ENCODE data around the gene TPM1.

DNA sequence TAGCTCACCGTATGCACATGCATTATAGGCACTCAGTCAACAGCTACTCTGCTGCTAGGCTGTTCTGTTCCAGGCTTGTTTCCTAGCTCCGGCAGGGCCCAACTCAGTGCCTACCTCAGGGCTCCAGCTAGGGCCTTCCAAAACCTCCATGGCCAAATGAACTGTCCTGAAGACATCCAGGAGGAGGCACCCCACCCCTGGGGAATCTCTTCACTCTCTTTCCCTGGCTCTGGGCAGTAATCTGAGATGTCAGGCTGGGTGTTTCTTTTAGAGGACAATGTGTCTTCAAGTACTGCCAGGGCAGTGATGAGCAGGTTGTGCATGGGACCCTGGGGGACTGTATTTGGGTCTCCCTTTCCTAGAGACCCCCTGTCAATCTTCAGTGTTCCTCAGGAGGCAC is 38.3 kb upstream of the TPM1 start:
- TF ChIP-seq CTCF (conservative IDR thresholded peaks at IDR 0.05 in 1 of 2, IDR thresholded peaks at IDR 0.05 in 1 of 2; ENCODE audit: extremely low read depth in 1 of 2, insufficient read depth in 1 of 2, low read depth in 1 of 2, low read length in 2 of 2) (peak in 1 of 2 donors; percentile 45), EZH2 (IDR thresholded peaks at IDR 0.05; ENCODE audit: borderline replicate concordance, low read length) (no peak)

All from mammary epithelial cell (primary cell).